ENCODE results near the gene PRRT4. TPM values are rescaled to one million over a fixed set of nuclear protein-coding genes. Genes with fewer than 3 reads are reported as not detected.

PRRT4 gene
- total and polyA plus RNA-seq, 2 of the 13 experiments (the other 11 are each of a cell fraction or from before 2014, with no cell fraction given), result not detected

- TF ChIP-seq, protein P1, sequence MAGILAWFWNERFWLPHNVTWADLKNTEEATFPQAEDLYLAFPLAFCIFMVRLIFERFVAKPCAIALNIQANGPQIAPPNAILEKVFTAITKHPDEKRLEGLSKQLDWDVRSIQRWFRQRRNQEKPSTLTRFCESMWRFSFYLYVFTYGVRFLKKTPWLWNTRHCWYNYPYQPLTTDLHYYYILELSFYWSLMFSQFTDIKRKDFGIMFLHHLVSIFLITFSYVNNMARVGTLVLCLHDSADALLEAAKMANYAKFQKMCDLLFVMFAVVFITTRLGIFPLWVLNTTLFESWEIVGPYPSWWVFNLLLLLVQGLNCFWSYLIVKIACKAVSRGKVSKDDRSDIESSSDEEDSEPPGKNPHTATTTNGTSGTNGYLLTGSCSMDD (CRISPR knock-in tag; IDR thresholded peaks at IDR 0.05), result no peak; the same call in 1 of the 2 replicates
- TF ChIP-seq NR2F6 (IDR thresholded peaks at IDR 0.05), result no peak
- TF ChIP-seq NR2F6 (CRISPR knock-in tag; IDR thresholded peaks at IDR 0.05), result peak; percentile 75
- TF ChIP-seq SNAPC4 (CRISPR knock-in tag; IDR thresholded peaks at IDR 0.05), result peak; percentile 91; the same call in 1 of the 2 replicates
- TF ChIP-seq BCL6 (CRISPR knock-in tag; IDR thresholded peaks at IDR 0.05), result peak; percentile 76
- peak; percentile 100 for TF ChIP-seq ZNF749 (CRISPR knock-in tag; IDR thresholded peaks at IDR 0.05; ENCODE audit: borderline replicate concordance)
- no peak for TF ChIP-seq SSRP1 (CRISPR knock-in tag; IDR thresholded peaks at IDR 0.05)
- TF ChIP-seq NKX3-1 (CRISPR knock-in tag; IDR thresholded peaks at IDR 0.05), result peak; percentile 95
- TF ChIP-seq ZNF574 (CRISPR knock-in tag; IDR thresholded peaks at IDR 0.05), result peak; percentile 94
- peak; percentile 57; the same call in 1 of the 2 replicates for TF ChIP-seq ZNF646 (CRISPR knock-in tag; IDR thresholded peaks at IDR 0.05)
- peak; percentile 99 for TF ChIP-seq ZNF883 (CRISPR knock-in tag; IDR thresholded peaks at IDR 0.05; ENCODE audit: not compliant biosample characterization)
- peak; percentile 71; the same call in 1 of the 2 replicates for TF ChIP-seq JUND (CRISPR knock-in tag; IDR thresholded peaks at IDR 0.05)
- 0 out of 2 replicates have a peak, but pooled peaks have one; percentile 58 for TF ChIP-seq SNAI1 (CRISPR knock-in tag; IDR thresholded peaks at IDR 0.05; ENCODE audit: borderline replicate concordance)
These were observed 17.7 kb downstream of the PRRT4 start, which contains the start of gene RBM28 (continued) for GRCh38 chr7:128343554-128344430.

Data from HepG2 (cell line).